Stimulated activated CD4-positive, alpha-beta T cell treated with anti-CD3 and anti-CD28 coated beads, Interleukin-4, amount 100 ng/mL, for 24 hours (primary cell): Measurements from ENCODE around the gene BRSK2.
"Not testable (repeated sequence)": the region's sequence is repeated elsewhere in the genome, so short reads cannot be mapped to it uniquely, and the experiment has no call there.

Source experiments
- DNase-seq: peaks from one replicate; pipeline ENCODE4 v3.0.0-alpha.2; 2020

BRSK2 gene

DNA sequence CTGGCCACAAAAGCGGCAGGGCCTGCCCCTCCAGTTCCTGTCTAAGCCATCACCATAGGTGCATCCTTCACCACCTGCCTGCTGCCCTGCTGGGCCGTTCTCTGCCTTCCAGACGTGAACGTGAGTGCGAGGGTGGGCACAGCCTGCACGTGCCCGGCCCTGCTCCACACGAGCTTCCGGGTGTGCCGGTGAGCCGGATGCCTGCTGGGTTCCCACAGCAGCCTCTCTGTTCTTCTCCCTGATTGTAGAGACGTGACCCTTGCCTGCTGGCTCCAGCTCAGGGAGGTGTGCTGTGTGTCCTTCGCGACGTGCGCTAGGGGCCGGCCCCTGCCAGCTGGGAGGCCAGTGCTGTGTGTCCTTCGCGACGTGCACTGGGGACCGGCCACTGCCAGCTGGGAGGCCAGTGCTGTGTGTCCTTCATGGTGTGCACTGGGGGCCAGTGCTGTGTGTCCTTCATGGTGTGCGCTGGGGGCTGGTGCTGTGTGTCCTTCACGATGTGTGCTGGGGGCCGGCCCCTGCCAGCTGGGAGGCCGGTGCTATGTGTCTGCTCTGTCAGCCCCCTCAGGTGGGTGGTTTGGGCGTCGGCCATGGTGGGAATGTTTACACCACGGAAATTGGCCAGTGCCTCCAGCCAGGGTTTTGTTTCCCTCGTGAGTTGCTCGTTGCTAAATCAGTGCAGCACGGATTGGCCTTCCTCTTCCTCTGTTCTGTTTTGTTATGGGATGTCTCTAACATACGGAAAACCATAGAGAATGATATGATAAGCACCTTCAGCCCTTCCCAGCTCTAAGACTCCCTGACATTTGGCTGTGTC is 35.4 kb upstream of the BRSK2 start:
- DNase-seq, result no peak

GRCh38 chr11:1356007-1356435 is 33.7 kb upstream of the BRSK2 start:
- DNase-seq, result no peak

DNA sequence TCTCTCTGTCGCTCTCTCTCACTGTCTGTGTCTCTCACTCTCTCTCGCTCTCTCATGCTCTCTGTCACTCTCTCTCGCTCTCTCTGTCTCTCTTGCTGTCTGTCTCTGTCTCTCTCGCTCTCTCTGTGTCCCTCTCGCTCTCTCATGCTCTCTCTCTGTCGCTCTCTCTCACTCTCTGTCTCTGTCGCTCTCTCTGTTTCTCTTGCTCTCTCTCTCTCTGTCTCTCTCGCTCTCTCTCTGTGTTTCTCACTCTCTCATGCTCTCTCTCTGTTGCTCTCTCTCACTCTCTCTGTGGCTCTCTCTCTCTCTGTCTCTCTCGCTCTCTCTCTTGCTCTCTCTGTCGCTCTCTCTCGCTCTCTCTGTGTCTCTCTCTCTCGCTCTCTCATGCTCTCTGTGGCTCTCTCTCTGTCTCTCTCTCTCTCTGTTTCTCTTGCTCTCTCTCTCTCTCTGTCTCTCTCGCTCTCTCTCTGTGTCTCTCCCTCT is 33.2 kb upstream of the BRSK2 start:
- DNase-seq, result no peak

- no peak for DNase-seq
These were observed 31.4 kb upstream of the BRSK2 start for GRCh38 chr11:1358286-1358685.

DNA sequence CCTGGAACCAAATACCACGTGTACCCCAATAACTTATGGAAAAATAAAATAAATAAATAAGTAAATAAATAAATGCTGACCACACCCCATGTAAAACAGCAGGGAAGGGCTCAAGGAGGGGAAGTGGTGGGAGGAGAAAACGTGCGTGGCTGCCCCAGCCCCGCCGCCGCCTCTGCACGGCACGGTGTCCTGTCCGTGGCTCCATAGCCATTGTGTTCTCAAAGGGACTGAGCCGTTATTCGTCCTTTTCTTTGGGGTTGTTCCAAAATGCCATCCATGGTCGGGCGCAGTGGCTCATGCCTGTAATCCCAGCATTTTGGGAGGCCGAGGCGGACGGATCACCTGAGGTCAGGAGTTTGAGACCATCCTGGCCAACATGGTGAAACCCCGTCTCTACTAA is 30.8 kb upstream of the BRSK2 start:
- DNase-seq, result not testable (repeated sequence)

- no peak for DNase-seq
These were observed 30.2 kb upstream of the BRSK2 start for GRCh38 chr11:1359556-1359955.

GRCh38 chr11:1360181-1360834 is 29.4 kb upstream of the BRSK2 start:
- no peak for DNase-seq

- DNase-seq, result no peak
These were observed 28.8 kb upstream of the BRSK2 start for GRCh38 chr11:1360835-1361357.

DNA sequence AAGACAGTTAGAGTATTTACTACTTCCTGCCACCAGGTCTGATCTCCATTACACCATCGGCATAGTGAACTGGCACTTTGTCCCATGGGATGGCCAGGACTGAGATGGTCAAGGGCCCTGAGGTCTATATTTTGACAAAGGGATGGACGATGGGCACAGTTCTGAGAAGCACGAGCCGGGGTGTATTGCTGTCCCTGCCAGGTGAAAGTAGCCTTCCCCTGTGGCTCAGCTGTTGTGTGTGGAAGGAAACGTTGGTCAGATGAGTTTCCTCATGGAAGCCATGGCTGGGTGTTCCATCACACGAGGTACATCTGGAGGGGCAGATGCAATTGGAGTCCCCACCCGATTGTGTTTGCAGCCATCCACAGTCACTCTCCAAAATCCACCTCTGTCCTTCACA is 27.9 kb upstream of the BRSK2 start:
- no peak for DNase-seq

- DNase-seq, result no peak
These were observed 22.0 kb upstream of the BRSK2 start for GRCh38 chr11:1367721-1368120.

GRCh38 chr11:1368216-1368615 is 21.5 kb upstream of the BRSK2 start:
- no peak for DNase-seq

DNA sequence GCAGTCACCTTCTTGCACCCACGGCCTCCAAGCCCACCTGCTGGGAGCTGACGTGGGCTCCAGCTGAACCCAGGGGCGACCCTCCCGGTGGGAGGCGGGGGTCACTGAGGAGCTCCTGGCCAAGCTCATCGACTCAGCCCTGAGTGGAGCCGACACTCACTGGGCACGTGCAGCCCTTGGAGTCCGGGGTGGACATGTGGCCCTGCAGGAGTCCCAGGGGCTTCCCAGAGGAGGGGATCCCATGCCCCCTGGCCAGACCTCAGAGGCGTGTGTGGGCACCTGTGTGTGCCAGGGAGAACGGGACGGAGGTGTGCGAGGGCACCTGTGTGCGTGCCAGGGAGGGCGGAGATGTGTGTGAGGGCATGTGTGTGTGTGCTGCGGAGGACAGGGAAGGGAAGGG is 20.8 kb upstream of the BRSK2 start:
- no peak for DNase-seq

GRCh38 chr11:1369371-1370005 is 20.2 kb upstream of the BRSK2 start:
- no peak for DNase-seq

DNA sequence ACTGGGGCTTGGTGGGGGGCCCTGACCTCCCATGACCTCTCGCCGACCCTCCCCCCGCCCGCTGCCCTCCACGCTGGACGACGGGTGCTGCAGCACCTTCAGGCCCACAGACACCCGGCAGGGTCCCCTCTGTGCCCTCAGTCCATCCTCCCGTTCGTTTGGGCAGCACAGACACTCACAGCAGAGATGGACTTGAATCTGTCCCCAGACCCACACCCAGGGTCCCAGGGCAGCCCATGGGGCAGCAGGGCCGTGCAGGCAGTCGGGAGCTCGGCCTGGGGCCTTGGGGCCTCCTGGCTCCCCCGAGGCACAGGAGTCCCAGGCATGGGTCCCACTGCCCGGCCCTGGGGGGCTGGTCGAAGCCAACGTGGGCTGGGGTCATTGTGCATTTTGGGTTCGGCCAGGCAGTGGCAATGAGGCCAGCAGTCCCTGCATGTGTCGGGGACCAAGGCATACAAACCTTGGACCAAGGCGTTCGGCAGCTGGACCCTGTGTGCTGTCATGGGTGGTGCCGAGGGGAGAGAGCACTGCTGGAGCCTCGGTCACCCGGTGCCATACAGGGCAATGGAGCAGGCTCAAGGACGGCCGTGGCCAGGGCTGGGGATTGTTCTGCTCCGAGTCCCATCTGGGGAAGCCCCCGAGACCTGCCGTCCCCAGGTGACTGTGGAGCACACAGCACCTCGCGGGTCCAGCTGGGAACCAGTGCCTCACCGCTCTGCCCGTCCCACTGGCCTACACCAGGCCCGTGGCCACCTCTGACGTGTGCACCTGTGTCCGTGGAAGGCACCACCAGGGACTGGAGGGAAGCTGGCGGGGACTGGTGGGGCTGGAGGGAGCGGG is 19.3 kb upstream of the BRSK2 start:
- no peak for DNase-seq

- no peak for DNase-seq
These were observed 18.8 kb upstream of the BRSK2 start for GRCh38 chr11:1371026-1371325.

DNA sequence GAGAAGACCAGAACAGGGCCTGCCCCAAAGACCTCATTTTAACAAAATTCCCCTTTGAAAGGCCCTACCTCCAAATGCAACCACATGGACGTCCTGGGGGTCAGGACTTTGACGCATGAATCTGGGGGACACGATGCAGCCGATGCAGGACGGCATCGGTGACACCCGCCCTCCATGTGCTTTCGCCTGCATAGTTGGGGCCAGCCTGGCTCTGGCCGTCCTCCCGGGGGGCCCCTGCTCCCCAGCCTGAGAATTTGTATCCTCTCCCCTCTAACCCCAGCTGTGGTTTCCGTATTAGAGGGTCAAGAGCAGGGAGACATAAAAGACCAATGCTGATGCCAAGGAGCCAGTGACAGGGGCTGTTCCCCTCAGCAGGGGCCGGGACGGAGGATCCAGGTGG is 18.4 kb upstream of the BRSK2 start:
- no peak for DNase-seq

DNA sequence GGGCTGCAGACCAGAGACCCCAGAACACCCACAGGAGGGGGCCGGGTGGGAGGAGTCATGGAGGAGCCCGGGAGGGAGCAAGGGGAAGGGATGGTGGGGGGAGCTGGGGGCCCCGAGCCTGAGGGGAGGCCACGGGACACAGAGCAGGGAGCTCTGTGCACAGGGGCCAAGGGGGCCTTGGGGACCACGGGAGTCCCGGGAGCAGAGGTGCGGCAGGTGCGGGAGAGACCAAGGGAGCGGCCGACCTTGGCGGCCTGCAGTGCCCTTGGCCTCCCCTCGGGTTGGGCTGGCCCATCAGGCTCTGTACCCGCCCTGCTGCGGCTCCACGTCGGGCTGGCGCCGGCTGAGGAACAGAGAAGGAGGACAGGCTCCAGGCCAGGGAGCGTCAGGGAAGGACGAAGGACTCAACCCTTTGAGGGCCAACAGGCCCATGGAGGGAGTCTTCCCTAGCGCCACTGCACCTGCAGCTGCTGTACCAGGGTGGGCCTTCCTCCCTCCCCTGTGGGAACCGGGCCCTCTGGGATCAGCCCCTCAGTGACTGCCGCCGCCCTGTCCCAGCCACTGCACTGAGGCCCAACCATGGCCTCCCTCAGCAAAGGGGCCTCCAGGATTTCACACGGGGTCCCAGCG is 17.8 kb upstream of the BRSK2 start:
- no peak for DNase-seq

DNA sequence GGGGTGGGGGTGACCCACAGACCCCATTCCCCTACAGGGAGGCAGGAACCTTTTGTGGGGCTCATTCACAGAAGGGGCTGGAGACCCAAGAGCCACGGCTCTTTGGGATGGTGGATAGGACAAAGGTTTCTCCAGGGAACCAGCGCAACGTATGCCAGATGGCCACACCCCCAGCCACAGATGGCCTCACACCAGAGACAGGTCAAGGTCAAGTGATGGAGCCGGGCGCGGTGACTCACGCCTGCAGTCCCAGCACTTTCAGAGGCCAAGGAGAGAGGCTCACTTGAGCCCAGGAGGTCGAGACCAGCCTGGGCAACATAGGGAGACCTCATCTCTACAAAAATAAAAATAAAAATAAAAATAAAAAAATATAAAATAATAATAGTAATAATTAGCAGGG is 17.1 kb upstream of the BRSK2 start:
- no peak for DNase-seq

DNA sequence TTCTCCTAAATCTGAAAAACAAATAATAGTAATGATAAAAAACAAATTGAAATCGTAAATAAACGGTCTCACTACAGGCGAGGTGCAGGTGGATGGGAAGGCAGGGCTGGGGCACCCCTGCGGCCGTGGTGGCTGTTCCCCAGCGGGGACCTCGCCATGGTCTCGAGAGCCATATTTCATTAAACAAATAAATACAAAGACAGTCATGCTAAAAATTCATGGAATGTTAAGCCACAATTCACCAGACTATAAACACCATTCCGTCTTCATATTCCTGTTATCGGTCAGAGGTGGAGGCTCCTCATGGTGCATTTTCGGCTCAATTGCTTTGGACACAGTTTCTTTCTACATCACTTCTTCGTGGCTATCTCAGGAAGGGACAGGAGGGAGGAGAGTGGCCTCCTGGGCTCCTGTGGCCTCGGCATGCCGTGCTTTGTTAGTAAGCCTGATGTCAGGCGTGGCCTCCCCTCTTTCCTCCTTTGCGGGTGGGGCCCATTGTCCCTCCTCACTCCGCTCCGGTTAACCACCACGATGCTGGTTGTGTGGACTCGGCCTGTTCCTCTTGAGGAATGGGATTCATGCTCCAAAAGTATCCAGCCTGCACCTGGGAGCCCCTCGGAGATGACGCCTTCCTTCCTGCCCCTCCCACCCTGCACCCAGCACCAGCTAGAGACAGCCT is 16.1 kb upstream of the BRSK2 start:
- no peak for DNase-seq

- DNase-seq, result no peak
These were observed 14.4 kb upstream of the BRSK2 start for GRCh38 chr11:1375161-1375954.

- DNase-seq, result no peak
These were observed 13.8 kb upstream of the BRSK2 start for GRCh38 chr11:1375955-1376258.
